ENCODE data around the gene SLC6A18.

Gene SLC6A18

DNA sequence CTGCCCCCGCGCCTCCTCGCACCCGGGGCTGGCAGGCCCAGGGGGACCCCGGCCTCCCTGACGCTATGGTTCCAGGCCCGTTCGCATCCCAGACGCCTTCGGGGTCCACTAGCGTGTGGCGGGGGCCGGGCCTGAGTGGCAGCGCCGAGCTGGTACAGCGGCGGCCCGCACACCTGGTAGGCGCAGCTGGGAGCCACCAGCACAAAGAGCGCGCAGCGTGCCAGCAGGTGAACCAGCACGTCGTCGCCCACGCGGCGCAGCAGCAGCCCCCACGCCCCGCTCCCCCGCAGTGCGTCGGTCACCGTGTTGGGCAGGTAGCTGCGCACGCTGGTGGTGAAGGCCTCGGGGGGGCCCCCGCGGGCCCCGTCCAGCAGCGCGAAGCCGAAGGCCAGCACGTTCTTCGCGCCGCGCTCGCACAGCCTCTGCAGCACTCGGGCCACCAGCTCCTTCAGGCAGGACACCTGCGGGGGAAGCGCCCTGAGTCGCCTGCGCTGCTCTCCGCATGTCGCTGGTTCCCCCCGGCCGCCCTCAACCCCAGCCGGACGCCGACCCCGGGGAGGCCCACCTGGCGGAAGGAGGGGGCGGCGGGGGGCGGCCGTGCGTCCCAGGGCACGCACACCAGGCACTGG lies 69.1 kb downstream of the SLC6A18 start:
- DNase-seq = no peak

DNA sequence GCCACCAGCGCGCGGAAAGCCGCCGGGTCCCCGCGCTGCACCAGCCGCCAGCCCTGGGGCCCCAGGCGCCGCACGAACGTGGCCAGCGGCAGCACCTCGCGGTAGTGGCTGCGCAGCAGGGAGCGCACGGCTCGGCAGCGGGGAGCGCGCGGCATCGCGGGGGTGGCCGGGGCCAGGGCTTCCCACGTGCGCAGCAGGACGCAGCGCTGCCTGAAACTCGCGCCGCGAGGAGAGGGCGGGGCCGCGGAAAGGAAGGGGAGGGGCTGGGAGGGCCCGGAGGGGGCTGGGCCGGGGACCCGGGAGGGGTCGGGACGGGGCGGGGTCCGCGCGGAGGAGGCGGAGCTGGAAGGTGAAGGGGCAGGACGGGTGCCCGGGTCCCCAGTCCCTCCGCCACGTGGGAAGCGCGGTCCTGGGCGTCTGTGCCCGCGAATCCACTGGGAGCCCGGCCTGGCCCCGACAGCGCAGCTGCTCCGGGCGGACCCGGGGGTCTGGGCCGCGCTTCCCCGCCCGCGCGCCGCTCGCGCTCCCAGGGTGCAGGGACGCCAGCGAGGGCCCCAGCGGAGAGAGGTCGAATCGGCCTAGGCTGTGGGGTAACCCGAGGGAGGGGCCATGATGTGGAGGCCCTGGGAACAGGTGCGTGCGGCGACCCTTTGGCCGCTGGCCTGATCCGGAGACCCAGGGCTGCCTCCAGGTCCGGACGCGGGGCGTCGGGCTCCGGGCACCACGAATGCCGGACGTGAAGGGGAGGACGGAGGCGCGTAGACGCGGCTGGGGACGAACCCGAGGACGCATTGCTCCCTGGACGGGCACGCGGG lies 69.9 kb downstream of the SLC6A18 start, which contains the start of gene TERT:
Gene TERT, minus strand, starts transcription at position 234 of the 815 bp plus-strand sequence. Its CDS starts 79 bp downstream, at position 155.
- DNase-seq = peak; percentile 75

DNA sequence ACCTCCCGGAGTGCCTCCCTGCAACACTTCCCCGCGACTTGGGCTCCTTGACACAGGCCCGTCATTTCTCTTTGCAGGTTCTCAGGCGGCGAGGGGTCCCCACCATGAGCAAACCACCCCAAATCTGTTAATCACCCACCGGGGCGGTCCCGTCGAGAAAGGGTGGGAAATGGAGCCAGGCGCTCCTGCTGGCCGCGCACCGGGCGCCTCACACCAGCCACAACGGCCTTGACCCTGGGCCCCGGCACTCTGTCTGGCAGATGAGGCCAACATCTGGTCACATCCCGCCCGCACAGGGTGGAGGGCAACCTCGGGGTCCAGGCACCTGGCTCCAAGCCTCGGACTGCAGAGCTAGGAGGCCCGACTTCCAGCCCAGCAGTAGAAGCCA lies 70.5 kb downstream of the SLC6A18 start:
- no peak for DNase-seq
